NB4 (cell line): Measurements from ENCODE around the gene NANOGP8.
"Not testable (repeated sequence)": the region's sequence is repeated elsewhere in the genome, so short reads cannot be mapped to it uniquely, and the experiment has no call there.

Source experiments
- DNase-seq: peaks from one replicate; pipeline ENCODE4 v3.0.0; 2010; ENCODE audit warnings: low read depth
- H3K4me3 ChIP-seq: one replicate; pipeline ENCODE4 v1.5.1; 2011; ENCODE audit warnings: mild to moderate bottlenecking, low read depth, low read length, moderate library complexity
- MYC ChIP-seq: IDR thresholded peaks from 2 replicates; pipeline ENCODE4 v1.6.1; 2011; ENCODE audit warnings: low read depth, low read length
- POLR2A ChIP-seq: IDR thresholded peaks from 2 replicates; pipeline ENCODE4 v1.6.1; 2011; ENCODE audit warnings: mild to moderate bottlenecking; ENCODE audit not compliant: insufficient read length; ENCODE audit errors: extremely low read depth
- TF ChIP-seq, protein P1 (sequence below): IDR thresholded peaks from 2 replicates; pipeline ENCODE4 v1.6.1; 2011; ENCODE audit warnings: low read depth, low read length
- TF ChIP-seq, protein P2 (sequence below): IDR thresholded peaks from one replicate; pipeline ENCODE4 v1.5.1; 2012; ENCODE audit warnings: low read depth, low read length

NANOGP8 gene, protein sequence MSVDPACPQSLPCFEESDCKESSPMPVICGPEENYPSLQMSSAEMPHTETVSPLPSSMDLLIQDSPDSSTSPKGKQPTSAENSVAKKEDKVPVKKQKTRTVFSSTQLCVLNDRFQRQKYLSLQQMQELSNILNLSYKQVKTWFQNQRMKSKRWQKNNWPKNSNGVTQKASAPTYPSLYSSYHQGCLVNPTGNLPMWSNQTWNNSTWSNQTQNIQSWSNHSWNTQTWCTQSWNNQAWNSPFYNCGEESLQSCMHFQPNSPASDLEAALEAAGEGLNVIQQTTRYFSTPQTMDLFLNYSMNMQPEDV

DNA sequence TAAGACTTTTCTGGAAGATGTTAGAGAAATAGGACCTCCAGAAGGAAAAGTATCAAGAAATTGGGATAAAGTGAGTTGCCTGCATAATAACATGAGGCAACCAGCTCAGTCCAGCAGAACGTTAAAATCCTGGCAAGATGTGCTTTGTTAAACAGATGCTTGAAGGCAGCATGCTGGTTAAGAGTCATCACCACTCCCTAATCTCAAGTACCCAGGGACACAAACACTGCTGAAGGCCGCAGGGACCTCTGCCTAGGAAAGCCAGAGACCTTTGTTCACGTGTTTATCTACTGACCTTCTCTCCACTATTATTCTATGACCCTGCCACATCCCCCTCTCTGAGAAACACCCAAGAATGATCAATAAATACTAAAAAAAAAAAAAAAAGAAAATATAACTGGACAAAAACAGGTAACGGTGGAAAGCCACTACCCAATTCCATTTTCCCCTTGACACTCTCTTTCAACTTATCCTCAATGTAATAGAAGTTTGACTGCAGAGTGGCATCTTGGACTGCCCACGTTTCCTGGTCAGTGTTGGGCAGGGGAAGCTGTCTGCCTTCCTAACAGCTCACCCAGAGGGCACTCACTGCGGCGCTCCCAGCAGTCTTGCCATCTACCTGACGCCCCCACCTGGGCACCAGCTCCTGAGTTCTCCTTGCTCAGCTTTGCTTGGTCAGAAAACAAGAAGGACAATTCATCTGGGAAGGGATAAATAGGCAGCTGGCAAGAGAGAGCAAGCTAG, at the start of gene NANOGP8:
NANOGP8 (minus strand) TSS at position 120 of the 744 bp plus-strand sequence. CDS start 185 bp downstream, outside the sequence.
- H3K4me3 ChIP-seq, DNase-seq: not testable (repeated sequence)

DNA sequence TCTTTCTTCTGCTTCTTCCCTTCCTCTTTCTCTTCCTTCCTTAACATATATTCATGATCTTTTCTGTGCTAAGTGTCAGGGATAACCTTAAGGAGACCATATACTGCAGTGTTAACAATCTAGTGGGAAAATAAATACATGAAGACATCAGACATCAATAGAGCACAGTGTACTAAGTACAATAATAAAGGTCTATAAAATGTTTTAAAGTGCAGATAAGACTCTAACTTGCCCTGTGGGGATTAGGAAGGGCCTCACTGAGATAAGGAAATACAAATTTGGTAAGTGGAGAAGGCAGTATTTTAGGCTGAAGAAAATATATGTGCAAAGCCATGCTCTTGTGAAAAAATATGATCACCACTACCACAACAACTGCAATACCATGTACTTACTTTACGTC, 49.2 kb upstream of the NANOGP8 start:
- no peak for DNase-seq
- TF ChIP-seq, protein P1, sequence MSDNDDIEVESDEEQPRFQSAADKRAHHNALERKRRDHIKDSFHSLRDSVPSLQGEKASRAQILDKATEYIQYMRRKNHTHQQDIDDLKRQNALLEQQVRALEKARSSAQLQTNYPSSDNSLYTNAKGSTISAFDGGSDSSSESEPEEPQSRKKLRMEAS = no peak
- TF ChIP-seq, protein P2, sequence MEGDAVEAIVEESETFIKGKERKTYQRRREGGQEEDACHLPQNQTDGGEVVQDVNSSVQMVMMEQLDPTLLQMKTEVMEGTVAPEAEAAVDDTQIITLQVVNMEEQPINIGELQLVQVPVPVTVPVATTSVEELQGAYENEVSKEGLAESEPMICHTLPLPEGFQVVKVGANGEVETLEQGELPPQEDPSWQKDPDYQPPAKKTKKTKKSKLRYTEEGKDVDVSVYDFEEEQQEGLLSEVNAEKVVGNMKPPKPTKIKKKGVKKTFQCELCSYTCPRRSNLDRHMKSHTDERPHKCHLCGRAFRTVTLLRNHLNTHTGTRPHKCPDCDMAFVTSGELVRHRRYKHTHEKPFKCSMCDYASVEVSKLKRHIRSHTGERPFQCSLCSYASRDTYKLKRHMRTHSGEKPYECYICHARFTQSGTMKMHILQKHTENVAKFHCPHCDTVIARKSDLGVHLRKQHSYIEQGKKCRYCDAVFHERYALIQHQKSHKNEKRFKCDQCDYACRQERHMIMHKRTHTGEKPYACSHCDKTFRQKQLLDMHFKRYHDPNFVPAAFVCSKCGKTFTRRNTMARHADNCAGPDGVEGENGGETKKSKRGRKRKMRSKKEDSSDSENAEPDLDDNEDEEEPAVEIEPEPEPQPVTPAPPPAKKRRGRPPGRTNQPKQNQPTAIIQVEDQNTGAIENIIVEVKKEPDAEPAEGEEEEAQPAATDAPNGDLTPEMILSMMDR = no peak
- TF ChIP-seq MYC (no peak), POLR2A (no peak)
- no peak overlapping the region for H3K4me3 ChIP-seq

DNA sequence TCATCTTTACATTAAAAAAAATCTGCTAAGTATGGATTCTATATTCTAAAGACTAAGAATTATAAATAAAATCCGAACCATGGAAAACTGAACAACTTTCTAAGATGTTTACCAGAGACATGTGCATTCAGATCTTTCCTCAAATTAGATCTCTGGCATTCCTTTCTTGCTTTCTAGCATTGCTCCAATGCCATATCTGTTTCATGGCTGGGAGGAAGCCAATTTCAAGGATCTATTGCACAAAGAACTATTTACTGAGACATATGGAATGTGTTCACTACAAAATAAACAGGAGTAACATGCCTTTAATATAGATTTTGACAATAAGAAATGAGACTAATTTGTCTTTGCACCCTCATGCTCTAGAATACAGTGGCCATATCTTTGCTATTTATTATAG, 45.1 kb upstream of the NANOGP8 start:
- no peak overlapping the region for H3K4me3 ChIP-seq
- no peak for TF ChIP-seq MYC
- TF ChIP-seq, protein P1 = no peak
- TF ChIP-seq, protein P2 = no peak
- TF ChIP-seq POLR2A = no peak
- no peak for DNase-seq

DNA sequence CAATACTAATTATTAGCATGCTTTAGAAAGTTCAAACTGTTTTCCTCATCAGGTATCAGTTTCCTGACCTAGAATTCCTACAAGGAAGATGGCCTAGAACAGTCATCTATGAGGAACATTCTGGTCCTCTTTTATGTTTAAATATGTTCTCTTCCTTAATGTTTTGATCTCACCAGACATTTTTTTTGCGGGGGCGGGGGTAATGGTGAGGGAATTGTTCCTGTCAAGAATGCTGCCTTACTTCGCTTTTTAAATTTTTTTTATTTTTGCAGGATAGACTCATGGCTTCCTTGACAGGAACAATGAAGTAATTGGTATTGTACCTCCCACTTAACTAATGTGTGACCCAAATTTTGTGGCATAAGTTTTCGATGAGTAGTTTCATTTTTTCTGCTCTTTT, 44.3 kb upstream of the NANOGP8 start:
- H3K4me3 ChIP-seq = no peak overlapping the region
- no peak for TF ChIP-seq POLR2A
- TF ChIP-seq MYC = no peak
- TF ChIP-seq, protein P2 = no peak
- TF ChIP-seq, protein P1 = no peak
- DNase-seq = no peak

DNA sequence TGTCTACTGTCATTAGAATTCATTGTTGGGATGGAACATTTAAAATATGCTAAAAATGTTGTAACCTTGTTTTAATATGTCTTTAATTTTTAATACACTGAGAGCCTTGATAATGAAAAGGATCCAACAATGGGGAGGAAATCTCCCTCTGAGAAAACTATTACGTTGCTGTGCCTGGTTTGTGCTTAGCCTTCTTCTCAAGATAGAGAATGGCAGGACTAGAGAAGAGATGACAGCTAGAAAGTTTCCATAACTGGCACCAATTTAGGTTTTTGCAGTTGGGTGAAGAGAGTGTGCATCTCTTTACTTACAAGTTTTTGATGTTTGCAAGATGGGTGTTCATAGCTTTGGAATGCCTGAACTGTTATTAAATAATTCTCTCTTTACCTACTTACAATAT, 42.6 kb upstream of the NANOGP8 start:
- TF ChIP-seq, protein P1 = no peak
- TF ChIP-seq, protein P2 = no peak
- DNase-seq = no peak
- no peak overlapping the region for H3K4me3 ChIP-seq

DNA sequence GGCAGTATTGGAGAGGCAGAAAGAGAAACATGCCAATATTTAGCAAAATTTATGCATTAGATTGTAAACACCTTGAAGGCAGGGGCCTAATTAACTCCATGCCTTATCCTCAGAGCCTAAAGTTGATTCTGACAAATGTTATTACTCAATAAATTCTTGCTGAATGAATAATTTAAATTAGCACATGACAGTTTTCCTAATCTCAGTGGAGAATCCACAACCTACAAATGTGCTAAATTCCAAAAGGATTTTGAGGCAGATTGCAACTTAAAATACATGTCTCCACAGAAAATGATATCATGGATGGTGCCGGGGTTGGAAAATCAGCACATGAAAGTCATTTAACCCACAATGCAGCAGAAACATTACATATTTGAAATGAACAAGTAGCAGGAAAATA, 41.1 kb upstream of the NANOGP8 start:
- TF ChIP-seq, protein P2 = no peak
- TF ChIP-seq, protein P1 = no peak
- TF ChIP-seq MYC = no peak
- no peak for TF ChIP-seq POLR2A
- H3K4me3 ChIP-seq = no peak overlapping the region
- no peak for DNase-seq
